Measurements from ENCODE around the gene ADORA2B. TPM values are rescaled to one million over a fixed set of nuclear protein-coding genes. Genes with fewer than 3 reads are reported as not detected.
"Not testable (repeated sequence)": the region's sequence is repeated elsewhere in the genome, so short reads cannot be mapped to it uniquely, and the experiment has no call there.

ADORA2B gene
- total RNA-seq, 6 donors from 2014 or later = 4.2 to 18.8 (median 9.4) TPM

- Histone ChIP-seq H3K4me1 (no peaks in the 10 kb centered on the region), H3K27me3 (no peaks in the 10 kb centered on the region), H3K4me3 (no peak overlapping the region), H3K36me3 (no peaks in the 10 kb centered on the region), H3K9me3 (no peaks in the 10 kb centered on the region), H3K27ac (no peak overlapping the region)
- no peak for DNase-seq
- ATAC-seq (ENCODE audit: low FRiP score in 2 of 2) = no peak
- TF ChIP-seq EP300 (IDR thresholded peaks at IDR 0.05) (no peak), CTCF (IDR thresholded peaks at IDR 0.05) (no peak)
- WGBS, 2 donors = 92 to 93% methylated on average over 5 of the region's 5 CpGs
Observed at GRCh38 chr17:15934866-15935265, 10.1 kb upstream of the ADORA2B start.

- Histone ChIP-seq H3K4me3 (no peak overlapping the region), H3K9me3 (no peaks in the 10 kb centered on the region), H3K27ac (no peak overlapping the region), H3K36me3 (no peaks in the 10 kb centered on the region), H3K27me3 (no peaks in the 10 kb centered on the region), H3K4me1 (no peaks in the 10 kb centered on the region)
- TF ChIP-seq EP300 (IDR thresholded peaks at IDR 0.05) (no peak), POLR2AphosphoS5 (IDR thresholded peaks at IDR 0.05) (no peak), POLR2A (IDR thresholded peaks at IDR 0.05) (no peak), CTCF (IDR thresholded peaks at IDR 0.05) (no peak)
- no peak for DNase-seq
- WGBS, 2 donors = 92 to 97% methylated on average over 7 of the region's 7 CpGs
- ATAC-seq (ENCODE audit: low FRiP score in 2 of 2) = no peak
Observed at GRCh38 chr17:15935891-15936290, 9.0 kb upstream of the ADORA2B start.

- not testable (repeated sequence) for DNase-seq; H3K36me3 ChIP-seq; H3K27ac ChIP-seq; H3K9me3 ChIP-seq; H3K4me1 ChIP-seq; ATAC-seq (ENCODE audit: low FRiP score in 2 of 2); H3K27me3 ChIP-seq; H3K4me3 ChIP-seq
- 97 to 100% methylated on average over 4 of the region's 4 CpGs for WGBS, 2 donors
Observed at GRCh38 chr17:15936481-15936880, 8.4 kb upstream of the ADORA2B start.

- H3K9me3 ChIP-seq = no peaks in the 10 kb centered on the region
- TF ChIP-seq POLR2A (IDR thresholded peaks at IDR 0.05) (no peak), CTCF (IDR thresholded peaks at IDR 0.05) (no peak), POLR2AphosphoS5 (IDR thresholded peaks at IDR 0.05) (no peak), EP300 (IDR thresholded peaks at IDR 0.05) (no peak)
- ATAC-seq (ENCODE audit: low FRiP score in 2 of 2) (no peak), DNase-seq (no peak)
- H3K4me1 ChIP-seq = peaks cover 18 to 34% (median 28%) of the 10 kb centered on the region in 4 donors
- H3K27me3 ChIP-seq = no peaks in the 10 kb centered on the region
- H3K4me3 ChIP-seq = no peak overlapping the region
- H3K27ac ChIP-seq = no peak overlapping the region
- WGBS, 2 donors = 87 to 90% methylated on average over 7 of the region's 7 CpGs
- H3K36me3 ChIP-seq = no peaks in the 10 kb centered on the region
Observed at GRCh38 chr17:15941781-15942180, 3.1 kb upstream of the ADORA2B start.

GRCh38 chr17:15942207-15942833 lies 2.6 kb upstream of the ADORA2B start:
- H3K36me3 ChIP-seq = no peaks in the 10 kb centered on the region
- H3K4me3 ChIP-seq = no peak overlapping the region
- WGBS, 2 donors = 81 to 85% methylated on average over 7 of the region's 7 CpGs
- peaks cover 18 to 39% (median 33%) of the 10 kb centered on the region in 4 donors for H3K4me1 ChIP-seq
- peak; percentile 19 to 45 for DNase-seq
- ATAC-seq (ENCODE audit: low FRiP score in 2 of 2) = peak; percentile 4 to 46
- no peaks in the 10 kb centered on the region for H3K9me3 ChIP-seq
- TF ChIP-seq POLR2A (IDR thresholded peaks at IDR 0.05) = no peak
- TF ChIP-seq CTCF (IDR thresholded peaks at IDR 0.05) = no peak
- no peak for TF ChIP-seq POLR2AphosphoS5 (IDR thresholded peaks at IDR 0.05)
- no peak for TF ChIP-seq EP300 (IDR thresholded peaks at IDR 0.05)
- H3K27ac ChIP-seq = no peak overlapping the region
- no peaks in the 10 kb centered on the region for H3K27me3 ChIP-seq
